GM18507 (cell line): ENCODE measurements around the gene OR8A1.

Source experiments
- DNase-seq: peaks from one replicate; pipeline ENCODE4 v3.0.0; 2011; ENCODE audit warnings: low read depth; ENCODE audit not compliant: insufficient read length; ENCODE audit errors: extremely low spot score
- FAIRE-seq: peaks from 2 replicates; lab custom pipeline; 2011; peaks lifted over from hg19 to GRCh38; lab: Jason Lieb, UNC

OR8A1 gene

DNA sequence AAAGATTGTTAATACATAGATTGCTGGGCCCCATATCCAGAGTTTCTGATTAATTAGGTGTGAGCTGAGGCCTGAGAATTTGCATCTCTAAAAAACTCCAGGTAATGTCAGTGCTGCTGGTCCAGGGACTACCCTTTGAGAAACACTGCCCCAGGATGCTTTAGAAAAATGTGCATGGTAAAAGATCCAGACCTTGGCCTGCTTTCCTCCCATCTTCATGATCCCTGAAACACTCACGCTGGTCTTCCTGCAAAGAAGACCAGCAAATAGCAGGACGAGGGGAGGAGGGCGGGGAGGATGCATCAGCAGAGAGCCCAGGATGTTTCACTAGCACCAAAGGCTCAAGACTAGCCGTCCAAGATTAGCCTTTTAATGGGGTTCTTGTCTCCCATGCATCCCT is at the start of gene OR8A1:
Gene OR8A1, plus strand, starts transcription at position 301 of the 400 bp plus-strand sequence. CDS start 123 bp downstream, outside the sequence.
- no peak for FAIRE-seq

DNA sequence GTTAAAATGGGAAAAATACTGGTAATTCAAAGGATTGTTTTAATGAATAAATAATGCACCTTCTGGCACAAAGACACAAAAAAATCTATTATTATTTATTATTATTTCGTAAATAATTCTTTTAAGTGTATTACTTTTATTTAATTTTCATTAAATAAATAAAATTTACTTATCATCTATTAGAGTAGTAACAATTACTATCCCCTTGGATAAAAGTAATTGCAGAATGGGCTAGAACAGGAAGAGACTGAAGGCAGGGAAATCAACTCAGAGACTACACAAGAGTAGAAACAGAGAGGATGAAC is 49.3 kb upstream of the OR8A1 start:
- no peak for DNase-seq
- no peak for FAIRE-seq

More for the DNA sequence above, at the start of gene OR8A1:
- DNase-seq = no peak

DNA sequence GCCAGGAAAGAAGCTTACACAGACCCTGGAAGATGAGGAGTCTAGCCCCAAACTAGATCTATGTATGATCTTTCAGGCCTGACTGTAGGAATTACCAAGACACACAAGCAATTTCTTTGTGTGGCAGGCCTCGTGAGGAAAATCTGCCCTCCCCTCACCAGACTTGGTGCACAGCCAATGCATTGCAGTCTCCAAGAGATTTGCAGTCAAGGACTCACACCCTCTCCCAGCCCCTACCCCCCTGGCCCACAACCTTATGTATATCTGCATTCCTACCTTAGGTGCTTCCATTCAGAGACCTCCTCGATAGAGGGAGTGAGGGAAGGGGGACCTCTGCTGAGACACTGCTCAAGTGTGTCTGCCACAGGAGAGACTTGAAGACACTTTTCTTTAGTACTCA is 36.2 kb upstream of the OR8A1 start:
- no peak for FAIRE-seq

DNA sequence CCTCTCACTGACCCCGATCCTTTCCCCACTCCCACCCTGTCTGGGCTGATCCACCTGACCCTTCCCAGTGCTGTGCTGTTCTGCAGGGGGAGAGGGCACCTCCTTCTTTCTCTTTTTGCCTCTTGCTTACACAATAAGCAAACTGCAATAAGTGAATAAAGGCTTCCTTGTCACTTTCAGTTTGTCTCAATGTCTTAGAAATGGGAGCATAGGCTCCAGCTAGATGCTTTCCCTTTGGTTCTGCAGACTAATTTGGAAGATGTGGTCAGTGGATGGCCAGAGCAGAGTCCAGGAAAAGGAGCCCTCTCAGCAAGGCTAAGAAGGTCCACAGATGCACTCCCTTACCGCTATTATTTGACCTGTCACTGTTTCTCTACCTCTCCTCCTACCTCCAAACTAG is 35.7 kb upstream of the OR8A1 start:
- no peak for DNase-seq

More for the DNA sequence above, 36.2 kb upstream of the OR8A1 start:
- no peak for DNase-seq

DNA sequence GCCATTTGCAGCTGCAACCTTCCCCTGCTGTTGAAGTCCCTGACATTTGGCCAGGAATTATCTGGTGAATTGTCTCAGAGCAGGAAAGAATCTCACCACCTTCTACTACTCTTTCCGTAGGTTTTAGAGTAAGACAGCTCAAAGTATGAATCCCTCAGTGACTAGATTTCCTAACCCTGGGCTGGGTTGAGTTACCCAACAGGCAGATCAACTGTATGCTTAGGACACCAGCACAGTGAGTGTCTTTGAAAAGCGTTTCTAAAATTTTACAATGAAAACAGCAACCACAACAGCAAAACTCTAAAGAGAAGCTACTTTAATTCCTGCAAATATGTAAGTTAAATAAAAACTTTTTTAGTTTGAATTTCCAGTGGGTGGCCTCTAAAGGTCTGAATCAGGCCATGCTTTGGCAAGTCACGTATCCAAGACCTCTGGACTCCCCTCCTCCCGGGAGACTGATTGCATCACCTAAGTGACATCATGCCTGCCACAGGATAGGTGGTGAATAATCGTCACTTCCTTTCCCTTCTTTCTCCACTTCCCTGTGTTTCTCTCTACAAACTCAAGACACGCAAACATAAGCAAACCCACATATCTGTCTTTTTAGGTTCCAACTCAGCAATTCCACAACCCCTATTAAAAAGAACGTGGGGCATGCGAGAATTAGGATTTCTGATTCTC is 34.1 kb upstream of the OR8A1 start:
- DNase-seq = no peak
- no peak for FAIRE-seq

More for the DNA sequence above, 35.7 kb upstream of the OR8A1 start:
- no peak for FAIRE-seq

DNA sequence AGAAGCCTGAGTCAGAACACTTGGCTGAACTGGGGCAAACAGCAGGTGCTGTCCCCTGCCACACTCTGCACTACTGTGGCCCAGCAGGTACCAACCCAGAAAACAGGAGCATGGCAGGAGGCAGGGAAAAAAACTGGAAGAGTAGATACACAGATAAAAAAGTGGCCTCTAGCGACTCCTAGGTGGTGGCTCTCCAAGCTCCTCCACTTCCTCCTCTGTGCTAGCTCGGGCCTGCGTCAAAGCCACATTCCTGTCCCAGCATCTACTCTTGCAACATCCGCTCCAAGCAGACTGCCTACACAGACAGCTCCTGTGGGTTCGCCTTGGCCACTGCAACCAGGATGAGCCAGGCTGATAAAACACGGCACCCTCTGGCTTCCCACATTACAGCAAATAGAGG is 33.3 kb upstream of the OR8A1 start:
- FAIRE-seq (no peak), DNase-seq (no peak)

DNA sequence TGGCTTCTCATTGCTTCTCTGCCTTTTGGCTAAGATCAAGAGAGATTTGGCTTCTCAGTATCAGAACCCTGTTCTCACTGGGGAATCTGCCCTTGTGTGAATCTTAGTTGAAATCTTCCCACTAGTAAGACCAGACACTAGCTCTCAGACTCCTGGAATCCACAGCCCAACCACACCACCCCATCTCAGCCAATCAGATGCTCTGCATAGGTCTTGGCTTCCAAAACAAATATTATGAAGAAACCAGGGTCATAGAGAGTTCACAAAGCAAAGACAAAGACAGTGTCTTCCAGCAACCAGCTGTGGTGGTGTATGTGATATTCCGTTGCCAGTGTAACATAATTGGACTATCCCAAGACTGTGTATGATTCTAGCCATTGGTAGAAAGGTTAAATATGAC is 31.8 kb upstream of the OR8A1 start:
- no peak for DNase-seq
- no peak for FAIRE-seq

DNA sequence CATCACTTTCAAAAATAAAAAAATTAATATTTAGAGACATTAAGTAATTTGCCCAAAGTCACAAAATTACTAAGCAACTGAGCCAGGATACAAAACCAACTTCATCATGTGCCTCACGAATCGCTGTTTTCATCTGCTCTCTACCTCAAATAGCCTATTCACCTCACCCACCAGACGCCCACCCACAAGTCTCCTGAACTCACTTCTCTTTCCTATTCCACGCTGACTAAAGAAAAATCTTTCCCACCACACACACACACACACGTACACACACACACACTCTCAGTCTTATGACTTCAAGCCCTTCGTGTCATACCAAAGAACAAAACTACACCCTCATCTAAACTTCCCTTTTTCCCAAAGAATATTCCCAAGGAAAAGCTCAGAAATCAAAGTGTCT is 28.6 kb upstream of the OR8A1 start:
- no peak for FAIRE-seq
- no peak for DNase-seq

DNA sequence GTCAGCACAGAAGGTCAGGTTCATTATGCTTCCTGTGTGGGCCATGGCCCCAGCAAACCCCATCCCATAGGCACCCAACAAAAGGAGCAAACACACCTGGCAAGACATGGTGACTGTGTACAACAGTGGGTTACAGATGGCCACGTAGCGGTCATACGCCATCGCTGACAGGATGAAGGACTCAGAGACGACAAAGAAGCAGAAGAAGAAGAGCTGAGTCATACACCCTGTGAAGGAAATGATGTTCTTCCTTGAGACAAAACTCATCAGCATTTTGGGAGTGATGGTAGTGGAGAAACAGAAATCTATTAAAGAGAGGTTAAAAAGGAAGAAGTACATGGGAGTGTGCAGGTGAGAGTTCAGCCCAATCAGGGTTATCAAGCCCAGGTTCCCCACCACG is 26.7 kb upstream of the OR8A1 start:
- FAIRE-seq (no peak), DNase-seq (no peak)

DNA sequence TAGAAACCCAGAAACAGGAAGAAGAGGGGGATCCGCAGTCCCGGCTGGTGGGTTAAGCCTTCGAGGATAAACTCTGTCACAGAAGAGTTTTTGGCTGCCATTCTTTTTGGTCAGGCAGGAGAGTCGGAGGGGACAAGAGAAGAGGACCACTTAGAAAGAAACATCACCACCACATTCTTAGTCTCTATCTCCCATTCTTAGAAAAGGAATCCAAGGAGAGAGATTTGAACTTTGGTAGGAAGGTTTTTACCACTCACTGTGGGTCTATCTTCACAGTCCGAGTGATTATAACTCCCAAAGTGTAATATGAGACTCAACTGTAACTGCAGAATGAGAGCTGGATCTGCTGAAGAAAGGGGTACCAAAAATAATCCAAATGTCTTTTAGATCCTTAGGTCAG is 26.2 kb upstream of the OR8A1 start, which contains the start of gene OR8B12:
Gene OR8B12, minus strand, starts transcription at position 101 of the 400 bp plus-strand sequence. Its CDS starts 0 bp downstream, at position 101.
- no peak for FAIRE-seq

DNA sequence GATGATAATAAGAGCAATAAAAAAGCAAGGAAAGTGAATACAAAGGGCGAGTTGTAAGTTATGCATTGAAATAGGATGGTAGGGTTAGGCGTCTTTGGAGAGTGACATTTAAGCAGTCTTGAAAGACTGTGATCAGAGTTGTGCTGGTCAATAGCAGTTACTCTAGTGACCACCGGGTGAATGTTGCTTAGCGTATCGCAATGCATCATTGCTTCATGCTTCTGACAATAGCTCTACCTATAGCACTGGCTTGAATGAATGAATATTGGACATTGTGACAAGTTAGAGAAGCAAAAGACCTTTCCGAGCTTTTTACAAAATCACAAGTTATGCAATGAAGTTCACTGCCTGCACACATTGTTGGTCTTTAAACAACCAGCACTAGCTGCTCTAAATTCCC is 18.6 kb upstream of the OR8A1 start:
- DNase-seq = no peak
- no peak for FAIRE-seq

More for the DNA sequence above, 26.2 kb upstream of the OR8A1 start, which contains the start of gene OR8B12:
- no peak for DNase-seq

DNA sequence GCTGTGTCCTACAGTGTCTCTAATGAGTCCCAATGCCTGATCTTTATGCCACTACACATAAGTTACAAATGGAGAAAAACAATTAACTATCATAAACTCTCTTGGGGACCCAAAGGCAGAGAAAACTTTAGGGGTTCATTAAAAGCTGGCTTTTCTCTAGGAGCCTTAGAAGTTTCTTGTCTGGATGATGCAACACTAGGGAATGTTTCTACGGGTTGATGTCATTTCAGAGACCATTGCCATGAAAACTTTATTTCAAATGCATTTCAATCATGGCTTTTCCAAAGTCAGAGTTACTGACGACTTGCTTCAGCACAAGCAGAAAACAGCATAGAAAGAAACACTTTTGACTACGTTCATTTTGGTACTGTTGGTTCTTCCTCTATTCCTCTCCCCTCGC is 17.8 kb upstream of the OR8A1 start:
- DNase-seq (no peak), FAIRE-seq (no peak)

DNA sequence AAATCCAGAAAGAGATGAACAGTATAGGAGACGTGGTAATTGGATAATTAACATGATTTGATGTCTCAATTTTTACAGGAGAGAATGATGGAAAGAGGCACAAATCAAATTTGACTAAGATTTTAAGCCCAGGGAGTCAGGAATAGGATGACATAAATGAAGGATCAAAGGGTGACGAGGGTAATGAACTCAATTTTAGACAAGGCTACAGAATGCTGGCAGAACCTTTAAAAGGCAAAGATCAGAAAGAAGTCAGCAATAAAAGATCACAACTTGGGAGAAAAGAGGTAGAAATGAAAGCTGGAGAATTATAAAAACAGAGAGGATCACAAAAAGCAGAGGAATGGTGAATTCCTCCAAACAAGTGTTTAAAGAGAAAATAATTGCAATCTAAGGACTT is 13.0 kb upstream of the OR8A1 start:
- FAIRE-seq = no peak
- no peak for DNase-seq

DNA sequence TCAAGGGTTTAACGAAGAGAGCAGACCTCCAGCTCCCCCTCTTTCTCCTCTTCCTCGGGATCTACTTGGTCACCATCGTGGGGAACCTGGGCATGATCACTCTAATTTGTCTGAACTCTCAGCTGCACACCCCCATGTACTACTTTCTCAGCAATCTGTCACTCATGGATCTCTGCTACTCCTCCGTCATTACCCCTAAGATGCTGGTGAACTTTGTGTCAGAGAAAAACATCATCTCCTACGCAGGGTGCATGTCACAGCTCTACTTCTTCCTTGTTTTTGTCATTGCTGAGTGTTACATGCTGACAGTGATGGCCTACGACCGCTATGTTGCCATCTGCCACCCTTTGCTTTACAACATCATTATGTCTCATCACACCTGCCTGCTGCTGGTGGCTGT is 363 bp downstream of the OR8A1 start:
- no peak for DNase-seq
- FAIRE-seq = no peak

DNA sequence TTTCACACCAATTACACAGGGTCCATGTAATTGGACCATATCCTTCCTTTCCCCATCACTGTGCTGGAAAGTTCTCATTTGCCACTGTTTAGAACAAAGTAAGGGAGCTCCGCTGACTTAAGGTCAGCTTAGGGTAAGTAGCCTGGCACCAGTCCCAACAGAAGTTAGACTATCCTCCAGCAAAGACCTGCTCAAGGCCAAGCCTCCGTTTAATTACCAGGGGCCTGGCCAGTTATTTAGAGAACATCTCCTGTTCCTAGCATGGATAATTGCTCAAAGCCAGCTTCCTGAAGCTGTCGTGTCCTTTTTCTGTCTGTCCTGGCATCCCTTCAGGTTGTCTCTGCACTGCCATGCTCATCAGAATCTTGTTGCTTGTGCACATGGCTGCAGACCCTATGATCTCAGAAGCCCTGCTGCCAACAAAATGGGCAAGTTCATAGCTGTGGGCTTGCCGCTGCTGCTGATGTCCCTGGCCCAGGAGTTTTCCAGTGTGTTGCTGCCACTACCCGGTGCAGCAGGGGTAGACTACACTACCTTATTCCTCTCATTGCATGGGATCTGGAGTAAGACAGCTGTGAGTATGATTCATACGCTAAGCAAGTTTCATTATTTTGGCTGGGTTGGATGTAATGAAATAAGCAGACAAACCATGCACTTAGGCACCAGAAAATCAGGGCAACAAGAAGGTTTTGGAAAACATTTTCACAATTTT is 8.1 kb downstream of the OR8A1 start:
- no peak for FAIRE-seq

DNA sequence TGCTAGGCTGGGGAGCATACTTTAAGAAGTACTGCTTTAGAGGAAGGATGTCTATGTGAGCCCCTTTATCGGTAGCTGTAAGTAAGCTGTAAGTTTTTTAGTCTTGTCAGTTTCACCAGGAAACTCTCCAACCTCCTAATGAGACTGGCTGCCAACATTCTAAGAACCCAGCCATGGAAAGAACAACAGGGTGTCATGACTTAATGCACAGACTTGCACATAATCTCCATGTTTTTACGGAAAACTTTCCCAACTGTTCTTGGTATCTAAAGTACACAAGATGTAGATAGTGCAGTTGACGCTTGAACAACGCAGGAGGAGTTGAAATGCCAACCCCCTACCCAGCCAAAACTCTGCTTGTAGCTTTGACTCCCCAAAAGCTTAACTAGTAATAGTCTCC is 9.0 kb downstream of the OR8A1 start:
- DNase-seq (no peak), FAIRE-seq (no peak)

More for the DNA sequence above, 8.1 kb downstream of the OR8A1 start:
- no peak for DNase-seq

DNA sequence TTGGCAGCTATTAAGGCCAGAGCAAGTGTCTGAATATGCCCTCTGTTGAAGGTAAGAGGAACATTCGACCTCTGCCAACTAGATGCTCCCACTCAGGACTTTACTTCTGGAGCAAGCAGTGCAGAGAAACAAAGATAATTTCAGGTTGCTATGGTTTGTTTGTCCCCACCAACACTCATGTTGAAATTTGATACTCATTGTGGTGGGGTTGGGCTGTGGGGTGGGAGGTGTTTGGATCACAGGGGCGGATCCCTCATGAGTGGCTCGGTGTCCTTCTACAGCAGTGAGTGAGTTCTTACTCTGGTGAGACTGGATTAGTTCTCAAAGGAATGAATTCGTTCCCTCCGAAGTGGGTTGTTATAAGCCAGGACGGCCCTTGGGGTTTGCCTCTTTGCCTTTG is 12.0 kb downstream of the OR8A1 start:
- FAIRE-seq (no peak), DNase-seq (no peak)

DNA sequence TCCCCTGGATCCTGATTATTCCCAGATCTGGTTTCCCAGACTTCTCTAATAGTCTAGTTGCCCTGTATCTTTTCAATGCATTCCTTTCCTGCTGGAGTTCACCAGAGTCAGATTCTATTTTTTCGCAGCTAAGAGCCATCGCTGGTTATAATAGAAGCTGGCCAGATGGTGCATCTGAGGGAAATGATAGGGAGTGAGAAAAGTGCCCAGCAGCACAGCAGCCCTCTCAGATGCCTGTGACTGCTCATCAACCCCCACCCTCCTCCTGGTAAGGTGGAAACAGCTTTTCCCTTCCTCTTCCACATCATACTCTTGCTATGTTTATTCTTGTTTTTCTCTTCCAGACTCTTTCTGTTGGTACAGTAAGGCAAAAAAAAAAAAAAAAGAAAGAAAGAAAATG is 12.8 kb downstream of the OR8A1 start:
- FAIRE-seq (no peak), DNase-seq (no peak)

DNA sequence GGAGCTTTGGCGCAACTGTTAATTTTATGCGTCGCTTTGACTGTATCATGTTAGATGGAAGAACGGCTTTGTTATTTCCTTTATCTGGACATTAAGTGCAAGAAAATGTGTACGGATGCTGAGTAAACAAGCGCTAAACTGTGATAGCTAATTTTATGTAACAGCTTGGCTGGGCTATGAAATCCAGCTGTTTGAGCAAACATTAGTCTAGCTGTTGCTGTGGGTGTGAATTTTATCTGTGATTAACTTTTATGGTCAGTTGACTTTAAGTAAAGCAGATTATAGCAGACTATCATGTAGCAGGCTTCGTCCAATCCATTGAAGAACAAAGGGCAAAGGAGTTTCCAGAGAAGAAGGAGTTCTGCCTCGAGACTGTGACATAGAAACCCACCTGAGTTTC is 14.0 kb downstream of the OR8A1 start:
- DNase-seq (no peak), FAIRE-seq (no peak)

DNA sequence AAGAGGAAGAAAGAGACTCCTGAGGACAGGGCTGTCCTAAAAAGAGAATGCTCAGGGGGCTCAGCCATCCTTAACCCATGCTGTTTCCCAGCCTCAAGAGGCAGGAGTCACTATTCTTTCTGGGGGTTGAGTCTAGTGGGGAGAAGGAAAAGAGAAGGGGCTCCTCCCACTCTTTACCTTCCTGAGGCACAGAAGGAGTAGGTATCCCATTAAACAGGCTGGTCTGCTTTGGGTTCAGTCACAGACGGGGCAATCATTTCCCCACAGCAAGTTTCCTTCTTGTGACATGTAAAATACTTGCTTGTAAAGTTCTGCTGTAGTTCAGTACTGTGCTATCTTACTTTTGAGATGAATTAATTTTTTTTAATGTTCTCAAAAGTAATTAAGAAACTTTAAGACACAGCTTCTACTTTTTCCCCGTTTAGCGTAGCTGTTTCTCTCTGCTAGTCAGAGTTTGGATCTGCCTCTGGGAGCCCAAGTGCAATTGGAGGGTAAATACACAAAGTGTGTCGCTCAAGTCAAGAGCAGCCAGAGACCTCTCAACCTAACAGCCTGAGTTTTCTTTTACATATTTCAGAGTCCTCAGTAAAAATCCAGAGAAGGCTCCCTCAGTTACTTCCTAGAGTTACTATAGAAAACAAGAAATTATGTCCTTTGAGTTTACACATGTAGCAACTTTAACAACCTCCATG is 15.0 kb downstream of the OR8A1 start:
- FAIRE-seq (no peak), DNase-seq (no peak)
